ENCODE results near the gene PSMB7. TPM values are rescaled to one million over a fixed set of nuclear protein-coding genes. Genes with fewer than 3 reads are reported as not detected.
A peak's percentile ranks its signal among the peaks of the same experiment; 100 is the strongest.

The PSMB7 gene
- total RNA-seq, 6 experiments from 2014 or later, result 220 to 267 (median 263) TPM

DNA sequence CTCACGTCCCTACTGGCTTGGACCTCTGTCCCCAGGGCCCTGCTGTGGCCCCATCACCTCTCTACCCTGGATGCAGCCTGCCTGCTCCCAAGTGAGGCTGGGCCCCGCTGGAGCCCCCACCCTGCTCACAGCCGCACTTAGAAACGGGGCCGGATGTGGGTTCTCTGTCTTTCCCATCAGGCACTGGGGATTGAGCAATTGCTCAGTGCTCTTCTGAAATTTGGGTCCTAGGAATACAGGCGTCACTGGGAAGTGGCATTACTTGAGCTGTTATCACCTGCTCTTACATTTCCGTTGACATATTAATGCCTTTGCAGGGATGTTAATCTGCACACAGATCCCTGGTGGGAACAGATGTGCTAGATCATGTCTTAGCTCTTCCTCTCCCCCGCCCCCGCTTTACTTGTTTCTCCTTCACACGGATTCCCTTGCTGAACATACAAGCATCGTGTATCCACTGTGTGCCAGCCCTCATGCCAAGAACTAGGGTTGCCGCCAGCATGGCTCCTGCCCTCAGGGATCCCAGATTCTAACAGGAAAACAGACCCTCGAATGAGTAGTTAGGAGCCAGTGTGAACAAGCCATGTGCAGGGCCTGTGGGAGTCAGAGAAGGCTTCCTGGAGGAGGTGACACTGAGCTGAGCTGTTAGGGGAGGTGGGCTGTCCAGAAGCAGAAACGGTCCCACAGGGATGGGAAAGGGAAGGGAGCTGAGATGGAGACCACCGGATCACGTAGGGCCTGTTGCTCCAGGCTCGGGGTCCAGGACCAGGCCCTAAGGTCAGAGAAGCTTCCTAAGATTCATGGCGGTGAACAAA, 92.4 kb downstream of the PSMB7 start:
- H3K27ac Mint-ChIP-seq, result no peak overlapping the region

DNA sequence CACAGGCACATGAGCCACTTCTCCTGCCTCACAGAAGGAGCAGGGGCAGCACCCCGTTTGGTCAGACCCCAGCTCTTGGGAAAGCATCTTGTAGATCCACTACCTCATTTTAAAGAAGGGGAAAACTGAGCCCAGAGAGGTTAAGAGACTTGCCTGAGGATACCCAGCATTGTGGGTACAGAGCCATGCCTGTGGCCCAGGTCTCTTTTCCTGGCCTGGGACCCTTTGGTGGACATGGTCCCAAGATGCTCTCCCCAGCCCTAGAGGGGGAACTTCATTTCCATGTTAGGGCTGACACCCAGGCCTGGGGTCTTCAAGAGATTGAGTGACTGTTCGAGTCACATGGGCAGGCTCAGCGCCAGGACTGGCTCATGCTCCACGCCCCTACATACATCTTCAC, 93.3 kb downstream of the PSMB7 start:
- DNase-seq, result no peak
- no peak overlapping the region for H3K4me3 Mint-ChIP-seq
- H3K36me3 Mint-ChIP-seq (ENCODE audit: low read depth), result peaks cover 26% of the 10 kb centered on the region
- no peak overlapping the region for H3K27ac Mint-ChIP-seq
- no peaks in the 10 kb centered on the region for H3K9me3 Mint-ChIP-seq
- TF ChIP-seq, protein P1, sequence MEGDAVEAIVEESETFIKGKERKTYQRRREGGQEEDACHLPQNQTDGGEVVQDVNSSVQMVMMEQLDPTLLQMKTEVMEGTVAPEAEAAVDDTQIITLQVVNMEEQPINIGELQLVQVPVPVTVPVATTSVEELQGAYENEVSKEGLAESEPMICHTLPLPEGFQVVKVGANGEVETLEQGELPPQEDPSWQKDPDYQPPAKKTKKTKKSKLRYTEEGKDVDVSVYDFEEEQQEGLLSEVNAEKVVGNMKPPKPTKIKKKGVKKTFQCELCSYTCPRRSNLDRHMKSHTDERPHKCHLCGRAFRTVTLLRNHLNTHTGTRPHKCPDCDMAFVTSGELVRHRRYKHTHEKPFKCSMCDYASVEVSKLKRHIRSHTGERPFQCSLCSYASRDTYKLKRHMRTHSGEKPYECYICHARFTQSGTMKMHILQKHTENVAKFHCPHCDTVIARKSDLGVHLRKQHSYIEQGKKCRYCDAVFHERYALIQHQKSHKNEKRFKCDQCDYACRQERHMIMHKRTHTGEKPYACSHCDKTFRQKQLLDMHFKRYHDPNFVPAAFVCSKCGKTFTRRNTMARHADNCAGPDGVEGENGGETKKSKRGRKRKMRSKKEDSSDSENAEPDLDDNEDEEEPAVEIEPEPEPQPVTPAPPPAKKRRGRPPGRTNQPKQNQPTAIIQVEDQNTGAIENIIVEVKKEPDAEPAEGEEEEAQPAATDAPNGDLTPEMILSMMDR (IDR thresholded peaks at IDR 0.05), result no peak
- peaks cover 11% of the 10 kb centered on the region for H3K4me1 Mint-ChIP-seq (ENCODE audit: low read depth)
- peaks cover 6% of the 10 kb centered on the region; the same call in 1 of the 2 replicates for H3K27me3 Mint-ChIP-seq (ENCODE audit: insufficient read depth)

More for the DNA sequence above, 92.4 kb downstream of the PSMB7 start:
- Mint-ChIP-seq H3K27me3 (ENCODE audit: insufficient read depth) (peaks cover 6% of the 10 kb centered on the region), H3K4me3 (no peak overlapping the region), H3K9me3 (no peaks in the 10 kb centered on the region), H3K4me1 (ENCODE audit: low read depth) (peaks cover 11% of the 10 kb centered on the region), H3K36me3 (ENCODE audit: low read depth) (peaks cover 20% of the 10 kb centered on the region; the same call in 1 of the 2 replicates)
- TF ChIP-seq, protein P1 (IDR thresholded peaks at IDR 0.05), result no peak
- no peak for DNase-seq

DNA sequence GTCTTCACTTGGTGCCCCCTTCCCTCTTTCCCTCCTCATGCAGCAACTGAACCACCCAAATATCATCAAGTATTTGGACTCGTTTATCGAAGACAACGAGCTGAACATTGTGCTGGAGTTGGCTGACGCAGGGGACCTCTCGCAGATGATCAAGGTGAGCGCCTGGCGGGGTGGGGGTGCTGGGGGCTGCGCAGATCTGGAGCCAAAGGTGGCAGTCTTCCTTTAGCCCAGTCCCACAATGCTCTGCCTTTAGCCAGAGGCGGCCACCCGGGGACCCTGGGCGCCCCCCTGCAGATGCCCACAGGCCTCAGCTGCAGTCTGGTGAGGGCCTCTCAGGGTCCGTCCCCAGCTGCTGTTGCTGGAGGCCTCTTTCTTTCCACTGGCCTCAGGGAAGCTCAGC, 93.8 kb downstream of the PSMB7 start:
- H3K36me3 Mint-ChIP-seq (ENCODE audit: low read depth), result peaks cover 26% of the 10 kb centered on the region
- H3K4me1 Mint-ChIP-seq (ENCODE audit: low read depth), result peaks cover 11% of the 10 kb centered on the region
- no peak overlapping the region for H3K27ac Mint-ChIP-seq
- H3K27me3 Mint-ChIP-seq (ENCODE audit: insufficient read depth), result peaks cover 6% of the 10 kb centered on the region; the same call in 1 of the 2 replicates
- no peaks in the 10 kb centered on the region for H3K9me3 Mint-ChIP-seq
- no peak for DNase-seq
- TF ChIP-seq, protein P1 (IDR thresholded peaks at IDR 0.05), result no peak
- no peak overlapping the region for H3K4me3 Mint-ChIP-seq

DNA sequence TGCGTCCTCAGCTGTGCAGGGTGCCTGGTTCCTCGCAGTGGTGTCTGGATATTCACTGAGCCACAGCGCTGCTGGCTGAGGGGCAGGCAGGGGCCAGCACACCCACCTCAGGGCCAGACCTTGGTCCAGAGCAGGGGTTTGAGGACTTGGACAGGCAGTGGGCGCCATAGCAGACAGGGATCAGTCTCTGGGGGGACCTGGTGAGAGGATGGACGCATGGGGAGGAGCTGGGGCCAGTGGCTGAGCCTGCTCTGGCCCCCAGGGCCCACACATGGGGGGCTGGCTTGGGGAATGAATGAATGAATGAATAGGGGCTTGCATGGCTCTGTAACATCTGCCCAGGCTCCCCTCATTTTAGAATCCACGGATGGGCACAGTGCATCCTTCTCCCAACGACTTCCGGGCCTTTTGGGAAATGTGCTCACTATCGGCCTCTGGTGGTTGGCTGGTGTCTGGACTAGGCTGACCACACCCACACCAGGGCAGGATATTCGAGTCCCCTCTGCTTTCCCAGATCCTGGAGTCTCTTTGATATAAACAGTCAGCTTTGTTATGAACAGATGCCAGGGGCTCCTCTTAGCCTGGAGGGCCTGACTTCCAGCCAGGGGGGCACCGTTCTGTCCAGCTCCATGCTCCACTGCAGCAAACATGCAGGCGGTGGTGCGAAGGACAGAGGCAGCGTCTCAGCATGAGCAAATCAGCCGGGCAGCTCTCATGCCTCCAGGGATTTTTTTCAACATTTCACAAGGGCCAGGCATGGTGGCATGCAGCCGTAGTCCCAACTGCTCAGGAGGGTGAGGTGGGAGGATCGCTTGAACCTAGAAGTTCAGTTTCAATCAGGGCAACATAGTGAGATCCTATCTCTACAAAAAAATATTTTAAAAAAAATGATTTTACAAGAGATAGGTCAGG, 94.9 kb downstream of the PSMB7 start:
- H3K4me3 Mint-ChIP-seq, result no peak overlapping the region
- TF ChIP-seq, protein P1 (IDR thresholded peaks at IDR 0.05), result peak; percentile 96
- no peaks in the 10 kb centered on the region for H3K9me3 Mint-ChIP-seq
- H3K36me3 Mint-ChIP-seq (ENCODE audit: low read depth), result peaks cover 26% of the 10 kb centered on the region
- peak overlapping the region; percentile 24; the same call in 1 of the 2 replicates for H3K27ac Mint-ChIP-seq
- peaks cover 6% of the 10 kb centered on the region; the same call in 1 of the 2 replicates for H3K27me3 Mint-ChIP-seq (ENCODE audit: insufficient read depth)
- peak; percentile 40 for DNase-seq
- peaks cover 11% of the 10 kb centered on the region for H3K4me1 Mint-ChIP-seq (ENCODE audit: low read depth)

DNA sequence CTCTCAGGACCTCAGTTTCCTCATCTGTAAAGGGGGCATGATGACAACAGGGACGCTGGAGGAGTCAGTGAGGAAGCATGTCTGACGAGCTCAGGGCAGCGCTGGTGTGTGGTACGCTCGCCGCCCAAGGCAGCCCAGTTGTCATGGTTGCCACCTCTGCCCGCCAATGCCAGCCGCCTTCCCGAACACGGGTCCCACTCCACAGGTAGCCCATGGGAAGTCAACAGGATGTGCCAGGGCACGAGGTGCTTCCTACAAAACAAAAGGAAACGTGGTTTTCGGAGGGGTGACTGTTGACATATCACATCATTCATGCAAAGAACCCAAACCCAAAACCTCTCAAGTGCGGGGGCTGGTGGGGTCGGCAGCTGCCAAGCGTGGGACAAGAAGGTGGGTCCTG, 99.4 kb downstream of the PSMB7 start:
- Mint-ChIP-seq H3K9me3 (no peaks in the 10 kb centered on the region), H3K27me3 (ENCODE audit: insufficient read depth) (peaks cover 6% of the 10 kb centered on the region), H3K27ac (no peak overlapping the region), H3K4me1 (ENCODE audit: low read depth) (peaks cover 11% of the 10 kb centered on the region), H3K36me3 (ENCODE audit: low read depth) (peaks cover 20% of the 10 kb centered on the region), H3K4me3 (no peak overlapping the region)
- TF ChIP-seq, protein P1 (IDR thresholded peaks at IDR 0.05), result no peak
- no peak for DNase-seq
